ENCODE results near the gene NCKAP5.

GRCh38 chr2:132645722-132646539, 922.3 kb downstream of the NCKAP5 start:
- TF ChIP-seq EZH2 (IDR thresholded peaks at IDR 0.05; ENCODE audit: borderline replicate concordance) (no peak), CTCF (IDR thresholded peaks at IDR 0.05; ENCODE audit: poor library complexity) (no peak), EZH2phosphoT487 (IDR thresholded peaks at IDR 0.05; ENCODE audit: low read depth, severe bottlenecking, unreplicated experiment) (no peak)
